ENCODE measurements around the gene EPHA3.

- TF ChIP-seq POLR2A (IDR thresholded peaks at IDR 0.05; ENCODE audit: low read depth, low read length) (no peak), POLR2AphosphoS5 (IDR thresholded peaks at IDR 0.05; ENCODE audit: low read depth, low read length) (no peak), TAF1 (IDR thresholded peaks at IDR 0.05; ENCODE audit: borderline replicate concordance, low read depth, low read length) (no peak)
Observed at GRCh38 chr3:89145995-89146394, 38.6 kb downstream of the EPHA3 start.
